ENCODE results near the gene ASCC3. TPM values are rescaled to one million over a fixed set of nuclear protein-coding genes. Genes with fewer than 3 reads are reported as not detected.

The ASCC3 gene
- total and polyA plus RNA-seq, 2 of the 4 experiments (the other 2 are of a cell fraction): 25.8 to 104 TPM

DNA sequence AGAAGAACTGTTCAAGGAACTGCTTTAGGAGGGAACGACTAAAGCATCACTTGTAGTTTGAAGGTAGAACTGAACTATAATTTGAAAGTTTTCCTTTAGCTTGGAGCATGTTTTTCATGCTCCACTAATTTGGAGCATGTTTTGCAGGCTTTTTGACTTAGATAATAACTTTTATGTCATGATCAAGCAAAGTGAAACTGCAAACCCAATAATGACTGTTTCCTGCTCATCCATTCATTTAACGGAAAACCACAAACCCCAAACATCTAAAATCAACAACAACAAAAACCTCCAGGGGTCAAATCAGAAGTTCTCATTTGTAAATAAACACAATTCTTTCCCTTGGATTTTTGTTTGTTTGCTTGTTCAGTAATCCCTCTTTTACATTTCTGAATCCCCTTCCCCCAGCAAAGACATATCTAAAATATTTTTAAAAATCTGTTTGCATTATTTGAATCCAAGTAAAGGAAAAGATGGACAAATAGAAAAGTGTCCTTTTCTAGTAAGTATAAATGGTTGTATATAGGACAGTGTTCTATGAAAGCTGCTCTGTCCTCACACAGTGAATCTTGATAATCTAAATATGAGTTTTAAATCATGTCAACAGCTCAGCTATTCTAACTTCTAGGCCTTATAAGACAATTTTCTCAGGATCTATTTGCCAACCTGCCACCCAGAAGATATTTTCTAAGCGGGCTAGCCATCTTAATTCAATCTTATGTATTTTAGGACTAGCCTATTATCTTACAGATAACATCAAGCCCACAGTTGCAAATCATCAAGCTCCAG, 419.0 kb downstream of the ASCC3 start:
- no peak overlapping the region for H2BK5ac ChIP-seq (ENCODE audit: low read depth, low read length, poor library complexity, severe bottlenecking)
- in situ Hi-C loops (cut with MboI; ENCODE audit: low sequenced_read_pairs): loop anchor here (25.0 kb wide), 1 partner anchor 875 kb away; no protein-coding TSS in a partner anchor
- ATAC-seq (ENCODE audit: low read depth): no peak
- peaks cover 94% of the 10 kb centered on the region for H3K27me3 ChIP-seq (ENCODE audit: control insufficient read depth, insufficient read depth, low read length)
- no peak overlapping the region for H2BK20ac ChIP-seq (ENCODE audit: low read depth, low read length)
- H3K14ac ChIP-seq (replicated peaks; ENCODE audit: low read depth, low read length): no peak overlapping the region
- H2AFZ ChIP-seq (replicated peaks; ENCODE audit: low read length, poor library complexity): no peak overlapping the region
- intact Hi-C loops (cut with micrococcal nuclease): no loop called here
- TF ChIP-seq POLR2A (IDR thresholded peaks at IDR 0.05; ENCODE audit: low read depth, low read length) (no peak), RCOR1 (IDR thresholded peaks at IDR 0.05; ENCODE audit: insufficient replicate concordance, low read length) (no peak), FOS (IDR thresholded peaks at IDR 0.05; ENCODE audit: low read depth, low read length) (no peak)
- TF ChIP-seq, protein P1, sequence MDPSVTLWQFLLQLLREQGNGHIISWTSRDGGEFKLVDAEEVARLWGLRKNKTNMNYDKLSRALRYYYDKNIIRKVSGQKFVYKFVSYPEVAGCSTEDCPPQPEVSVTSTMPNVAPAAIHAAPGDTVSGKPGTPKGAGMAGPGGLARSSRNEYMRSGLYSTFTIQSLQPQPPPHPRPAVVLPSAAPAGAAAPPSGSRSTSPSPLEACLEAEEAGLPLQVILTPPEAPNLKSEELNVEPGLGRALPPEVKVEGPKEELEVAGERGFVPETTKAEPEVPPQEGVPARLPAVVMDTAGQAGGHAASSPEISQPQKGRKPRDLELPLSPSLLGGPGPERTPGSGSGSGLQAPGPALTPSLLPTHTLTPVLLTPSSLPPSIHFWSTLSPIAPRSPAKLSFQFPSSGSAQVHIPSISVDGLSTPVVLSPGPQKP (IDR thresholded peaks at IDR 0.05; ENCODE audit: borderline replicate concordance, low read depth, low read length): no peak
- no peak overlapping the region for H4K91ac ChIP-seq (ENCODE audit: insufficient read depth, low read depth, low read length)
- POLR2A ChIA-PET (ENCODE audit: unreplicated experiment): no interaction called here
- no peaks in the 10 kb centered on the region for H3K36me3 ChIP-seq (ENCODE audit: control insufficient read depth, insufficient read depth, low read length)
- CTCF ChIA-PET: interaction anchor here (1.2 to 1.5 kb wide), 3 partner anchors 28 to 345 kb away, joined by 4 to 6 read pairs (median 4); no protein-coding TSS in a partner anchor
- no peak overlapping the region for H3K18ac ChIP-seq (ENCODE audit: low read depth, low read length)
- no CpG with 5 or more reads among the region's 3 CpGs for WGBS, 2 experiments (ENCODE audit: extremely low coverage in 2 of 2, insufficient read length in 1 of 2)
- no peak overlapping the region for H3K56ac ChIP-seq (ENCODE audit: extremely low read depth, insufficient read depth, low read length)
- no peak overlapping the region for H3K4ac ChIP-seq (ENCODE audit: low read depth, low read length)
- peaks cover 5% of the 10 kb centered on the region; the same call in 1 of the 2 replicates for H3K4me1 ChIP-seq (ENCODE audit: control insufficient read depth, insufficient read depth, low read length)
- H3K9ac ChIP-seq (ENCODE audit: low read depth, low read length): no peak overlapping the region
- DNase-seq: no peak
- H3K79me1 ChIP-seq (ENCODE audit: low read depth in 1 of 2, low read length in 2 of 2): no peaks in the 10 kb centered on the region
- H2AK9ac ChIP-seq (replicated peaks; ENCODE audit: low read depth, low read length, poor library complexity): no peak overlapping the region
- no peak overlapping the region for H4K8ac ChIP-seq (ENCODE audit: low read depth in 2 of 2, low read length in 2 of 2)
- no peak overlapping the region for H3K4me3 ChIP-seq (ENCODE audit: insufficient read depth, low read depth, low read length)
- no peak overlapping the region for H2AK5ac ChIP-seq (ENCODE audit: low read depth, low read length)
- no peak overlapping the region for H3K23ac ChIP-seq (ENCODE audit: low read depth, low read length)
- dilution Hi-C loops (cut with HindIII; ENCODE audit: low sequenced_read_pairs, unreplicated experiment): loop anchor here (25.0 kb wide), 1 partner anchor 350 kb away; no protein-coding TSS in a partner anchor
- H2BK15ac ChIP-seq (ENCODE audit: low read depth, low read length): no peak overlapping the region
- H3K4me2 ChIP-seq (ENCODE audit: low read depth, low read length): no peak overlapping the region
- BruUV-seq (replicated peaks): no TSS peak
- no peak overlapping the region for H3K27ac ChIP-seq (ENCODE audit: insufficient read depth, low read length)
- H4K20me1 ChIP-seq (ENCODE audit: insufficient read depth, low read length): peaks cover 17% of the 10 kb centered on the region; the same call in 1 of the 2 replicates
- no peaks in the 10 kb centered on the region for H3K9me1 ChIP-seq (ENCODE audit: insufficient read depth, low read length)
- no peak overlapping the region for H2BK120ac ChIP-seq (ENCODE audit: low read depth, low read length)
- no peak overlapping the region for H4K5ac ChIP-seq (ENCODE audit: low read depth, low read length)
- H3K9me3 ChIP-seq (ENCODE audit: control insufficient read depth, insufficient read depth, low read length): peaks cover 48% of the 10 kb centered on the region
